Endodermal cell (in vitro differentiated cells): Measurements from ENCODE around the gene FMNL2. TPM values are rescaled to one million over a fixed set of nuclear protein-coding genes. Genes with fewer than 3 reads are reported as not detected.

ENCODE experiments used
- DNase-seq: peaks from one replicate; pipeline ENCODE4 v3.0.0-alpha.2; 2017
- H3K27ac ChIP-seq: 2 replicates; pipeline ENCODE4 v1.5.1; 2013; ENCODE audit warnings: mild to moderate bottlenecking, low read depth, low read length, moderate library complexity
- H3K27me3 ChIP-seq: 2 replicates; pipeline ENCODE4 v1.6.1; 2013; ENCODE audit warnings: mild to moderate bottlenecking, low read length, moderate library complexity; ENCODE audit not compliant: insufficient read depth, control insufficient read depth, poor library complexity, severe bottlenecking
- H3K36me3 ChIP-seq: 2 replicates; pipeline ENCODE4 v1.7.0; 2013; ENCODE audit warnings: mild to moderate bottlenecking, low read length, moderate library complexity; ENCODE audit not compliant: control insufficient read depth, insufficient read depth
- H3K4me1 ChIP-seq: one replicate; pipeline ENCODE4 v1.7.0; 2013; ENCODE audit warnings: low read length; ENCODE audit not compliant: control insufficient read depth, insufficient read depth
- H3K4me3 ChIP-seq: 2 replicates; pipeline ENCODE4 v1.5.1; 2013; ENCODE audit warnings: mild to moderate bottlenecking, low read length, moderate library complexity
- H3K9ac ChIP-seq: 2 replicates; pipeline ENCODE4 v1.6.1; 2013; ENCODE audit warnings: mild to moderate bottlenecking, low read length, moderate library complexity; ENCODE audit not compliant: poor library complexity, severe bottlenecking; ENCODE audit errors: extremely low read depth
- H3K9me3 ChIP-seq: 2 replicates; pipeline ENCODE4 v1.6.1; 2013; ENCODE audit warnings: mild to moderate bottlenecking, low read length, moderate library complexity; ENCODE audit not compliant: control insufficient read depth
- H3K27ac Mint-ChIP-seq: 2 replicates; pipeline ENCODE4 v1.8.0; 2020; ENCODE audit warnings: mixed read lengths
- H3K27me3 Mint-ChIP-seq: 2 replicates; pipeline ENCODE4 v1.8.0; 2021; ENCODE audit warnings: mild to moderate bottlenecking, mixed read lengths; ENCODE audit not compliant: insufficient read depth
- H3K36me3 Mint-ChIP-seq: 2 replicates; pipeline ENCODE4 v1.8.0; 2020; ENCODE audit warnings: low read depth, mixed read lengths
- H3K4me1 Mint-ChIP-seq: 2 replicates; pipeline ENCODE4 v1.8.0; 2020; ENCODE audit warnings: mixed read lengths
- H3K4me3 Mint-ChIP-seq: 2 replicates; pipeline ENCODE4 v1.8.0; 2020; ENCODE audit warnings: mild to moderate bottlenecking, moderate library complexity, mixed read lengths
- H3K9me3 Mint-ChIP-seq: 2 replicates; pipeline ENCODE4 v1.8.0; 2020; ENCODE audit warnings: mild to moderate bottlenecking, mixed read lengths
- WGBS, 2 experiments: methylation state at CpG; one replicate each; pipeline versions ENCODE4 v1.1.5 to v1.1.7; 2013; ENCODE audit warnings: missing lambda C conversion rate in 2 of 2, mixed read lengths in 1 of 2; ENCODE audit not compliant: insufficient coverage in 1 of 2, insufficient read length in 1 of 2; 5-methylcytosine and 5-hydroxymethylcytosine counted together
- total RNA-seq, 2 donors: library from RNA; stranded (reverse); fragmentation: NEBNext Ultra II Directional in 1 of 2; extraction: Animal tissue kit (Norgen Biotek cat#: 25700) in 1 of 2; gene quantifications; 2 replicates in 1 of 2; 3 replicates in 1 of 2; pipeline ENCODE4 v1.2.1, GENCODE V29; 2021
- TF ChIP-seq, protein P1 (sequence below): fragments of 200-600 bp; sonication (generic); conservative IDR thresholded peaks from 2 replicates; pipeline ENCODE4 v1.5.0; 2021; ENCODE audit warnings: antibody characterized with exemption, mild to moderate bottlenecking

Gene FMNL2
- total RNA-seq, 2 donors from 2014 or later = 49.4 to 51.8 TPM

DNA sequence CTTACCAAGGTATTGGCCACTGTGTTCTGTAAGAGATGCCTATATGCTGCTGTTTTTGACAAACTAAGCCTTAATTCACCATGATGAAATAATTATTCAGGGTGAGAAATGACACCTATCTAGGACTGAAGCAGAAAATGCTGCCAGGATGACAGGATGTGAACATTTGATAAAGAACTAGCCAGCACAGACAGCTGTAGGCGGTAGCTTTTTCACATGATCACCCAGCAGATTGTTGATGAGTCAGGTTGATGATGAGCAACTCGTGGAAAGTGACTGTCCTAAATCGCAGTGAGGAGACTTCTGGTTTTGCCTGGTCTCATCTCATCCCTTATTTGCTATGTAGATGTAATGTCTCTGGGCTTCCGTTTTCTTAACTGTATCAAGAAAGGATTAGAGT lies 238.2 kb downstream of the FMNL2 start:
- Histone ChIP-seq H3K36me3 (peaks cover 17% of the 10 kb centered on the region), H3K9ac (no peak overlapping the region), H3K27ac (no peak overlapping the region), H3K4me3 (no peak overlapping the region), H3K9me3 (no peaks in the 10 kb centered on the region), H3K27me3 (no peaks in the 10 kb centered on the region), H3K4me1 (no peaks in the 10 kb centered on the region)
- H3K36me3 Mint-ChIP-seq = peaks cover 5% of the 10 kb centered on the region
- H3K4me1 Mint-ChIP-seq = peaks cover 23% of the 10 kb centered on the region
- H3K9me3 Mint-ChIP-seq = no peaks in the 10 kb centered on the region
- no peaks in the 10 kb centered on the region for H3K27me3 Mint-ChIP-seq
- TF ChIP-seq, protein P1, sequence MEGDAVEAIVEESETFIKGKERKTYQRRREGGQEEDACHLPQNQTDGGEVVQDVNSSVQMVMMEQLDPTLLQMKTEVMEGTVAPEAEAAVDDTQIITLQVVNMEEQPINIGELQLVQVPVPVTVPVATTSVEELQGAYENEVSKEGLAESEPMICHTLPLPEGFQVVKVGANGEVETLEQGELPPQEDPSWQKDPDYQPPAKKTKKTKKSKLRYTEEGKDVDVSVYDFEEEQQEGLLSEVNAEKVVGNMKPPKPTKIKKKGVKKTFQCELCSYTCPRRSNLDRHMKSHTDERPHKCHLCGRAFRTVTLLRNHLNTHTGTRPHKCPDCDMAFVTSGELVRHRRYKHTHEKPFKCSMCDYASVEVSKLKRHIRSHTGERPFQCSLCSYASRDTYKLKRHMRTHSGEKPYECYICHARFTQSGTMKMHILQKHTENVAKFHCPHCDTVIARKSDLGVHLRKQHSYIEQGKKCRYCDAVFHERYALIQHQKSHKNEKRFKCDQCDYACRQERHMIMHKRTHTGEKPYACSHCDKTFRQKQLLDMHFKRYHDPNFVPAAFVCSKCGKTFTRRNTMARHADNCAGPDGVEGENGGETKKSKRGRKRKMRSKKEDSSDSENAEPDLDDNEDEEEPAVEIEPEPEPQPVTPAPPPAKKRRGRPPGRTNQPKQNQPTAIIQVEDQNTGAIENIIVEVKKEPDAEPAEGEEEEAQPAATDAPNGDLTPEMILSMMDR = no peak
- no peak overlapping the region for H3K4me3 Mint-ChIP-seq
- 90 to 91% methylated on average over 3 to 4 of the region's 4 CpGs for whole genome bisulfite sequencing, 2 experiments
- no peak overlapping the region for H3K27ac Mint-ChIP-seq
- no peak for DNase-seq

DNA sequence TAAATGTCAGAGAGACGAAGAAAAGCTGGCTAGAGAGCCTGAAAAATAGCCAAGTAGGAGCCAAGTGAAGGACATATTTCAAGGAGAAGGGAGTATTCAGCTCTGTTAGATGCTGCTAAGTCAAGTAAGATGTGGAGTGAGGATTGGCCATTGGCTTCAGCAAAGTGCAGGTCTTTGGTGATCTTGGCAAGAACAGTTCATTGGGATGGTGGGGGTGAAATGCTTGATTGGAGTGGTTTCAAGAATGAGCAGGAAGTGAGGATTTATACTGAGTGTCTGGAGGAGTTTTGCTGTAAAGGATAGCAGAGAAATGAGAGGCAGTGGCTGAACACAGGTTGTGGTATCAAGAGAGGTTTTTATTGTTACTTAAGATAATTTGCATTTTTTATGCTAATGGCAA lies 242.6 kb downstream of the FMNL2 start:
- H3K9me3 Mint-ChIP-seq = no peaks in the 10 kb centered on the region
- H3K4me1 ChIP-seq = no peaks in the 10 kb centered on the region
- H3K36me3 Mint-ChIP-seq = peaks cover 10% of the 10 kb centered on the region
- no peak overlapping the region for H3K4me3 ChIP-seq
- no peaks in the 10 kb centered on the region for H3K9me3 ChIP-seq
- TF ChIP-seq, protein P1 = no peak
- H3K36me3 ChIP-seq = peaks cover 32% of the 10 kb centered on the region
- WGBS, 2 experiments = 93 to 94% methylated on average over 1 of the region's 1 CpG
- H3K27ac Mint-ChIP-seq = no peak overlapping the region
- H3K27me3 Mint-ChIP-seq = no peaks in the 10 kb centered on the region
- DNase-seq = no peak
- H3K9ac ChIP-seq = no peak overlapping the region
- peaks cover 4% of the 10 kb centered on the region for H3K4me1 Mint-ChIP-seq
- no peaks in the 10 kb centered on the region for H3K27me3 ChIP-seq
- H3K4me3 Mint-ChIP-seq = no peak overlapping the region
- no peak overlapping the region for H3K27ac ChIP-seq

DNA sequence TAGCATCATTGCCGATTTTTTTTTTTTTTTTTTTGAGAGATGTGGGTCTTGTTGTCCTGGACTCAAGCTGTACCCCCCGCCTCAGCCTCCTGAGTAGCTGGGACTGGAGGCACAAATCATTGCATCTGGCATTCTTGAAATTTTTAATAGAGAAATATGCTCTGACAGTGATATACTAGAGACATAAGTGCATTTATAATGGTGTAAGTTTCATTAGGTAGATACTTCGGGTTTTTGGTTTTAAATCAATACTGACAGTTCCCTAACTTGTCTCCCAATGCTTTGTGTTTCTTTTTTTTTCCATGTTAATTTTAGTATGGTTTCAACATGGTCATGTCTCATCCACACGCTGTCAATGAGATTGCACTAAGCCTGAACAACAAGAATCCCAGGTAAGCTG lies 243.6 kb downstream of the FMNL2 start:
- Histone ChIP-seq H3K9me3 (no peaks in the 10 kb centered on the region), H3K36me3 (peaks cover 38% of the 10 kb centered on the region), H3K4me3 (no peak overlapping the region), H3K9ac (no peak overlapping the region), H3K27ac (no peak overlapping the region), H3K4me1 (no peaks in the 10 kb centered on the region), H3K27me3 (no peaks in the 10 kb centered on the region)
- Mint-ChIP-seq H3K27me3 (no peaks in the 10 kb centered on the region), H3K36me3 (peaks cover 16% of the 10 kb centered on the region), H3K4me3 (no peak overlapping the region), H3K4me1 (no peaks in the 10 kb centered on the region), H3K27ac (peak overlapping the region; percentile 10), H3K9me3 (no peaks in the 10 kb centered on the region)
- TF ChIP-seq, protein P1 = no peak
- WGBS, 2 experiments = 93 to 100% methylated on average over 3 to 4 of the region's 4 CpGs
- DNase-seq = no peak
